H1 (cell line): ENCODE results near the gene ZBED6. TPM values are rescaled to one million over a fixed set of nuclear protein-coding genes. Genes with fewer than 3 reads are reported as not detected.

ENCODE experiments used
- HDAC2 ChIP-seq, 2 experiments: fragments of 300-600 bp in 1 of 2; sonication (generic) in 1 of 2; IDR thresholded peaks; 2 replicates each; pipeline ENCODE4 v1.6.1; 2011 to 2012; ENCODE audit warnings: low read depth in 2 of 2, low read length in 2 of 2, mild to moderate bottlenecking in 2 of 2, moderate library complexity in 2 of 2, borderline replicate concordance in 1 of 2, inconsistent platforms in 1 of 2
- NANOG ChIP-seq: IDR thresholded peaks from 2 replicates; pipeline ENCODE4 v1.6.1; 2011; ENCODE audit warnings: low read length, low read depth, mild to moderate bottlenecking, inconsistent platforms; ENCODE audit not compliant: insufficient read depth, poor library complexity, severe bottlenecking
- SIN3A ChIP-seq, 2 experiments: IDR thresholded peaks in 1 of 2; conservative IDR thresholded peaks in 1 of 2; 2 replicates each; pipeline ENCODE4 v1.6.1; 2011 to 2012; ENCODE audit warnings: low read length in 2 of 2, improper control_type of control experiment in 1 of 2, low read depth in 1 of 2, mild to moderate bottlenecking in 1 of 2
- polyA plus RNA-seq, 7 experiments: library from polyadenylated mRNA; depleted of rRNA in 3 of 7; stranded (reverse) in 5 of 7; unstranded in 2 of 7; fragments of >200 nt in 5 of 7; fragments of 200-250 nt in 2 of 7; gene quantifications; 1 replicate in 5 of 7; 2 replicates in 1 of 7; 4 replicates in 1 of 7; pipeline versions ENCODE4 v1.2.1 to v1.2.3, GENCODE V29; 2011 to 2013; ENCODE audit warnings: missing spikeins in 2 of 7, mixed read lengths in 2 of 7
- total RNA-seq: library from RNA; stranded (reverse); fragmentation: NEBNext Ultra II Directional; extraction: Animal tissue kit (Norgen Biotek cat#: 25700); gene quantifications from 2 replicates; pipeline ENCODE4 v1.2.1, GENCODE V29; 2021
- TF ChIP-seq, protein P1 (sequence below): IDR thresholded peaks from 2 replicates; pipeline ENCODE4 v1.6.1; 2012; ENCODE audit warnings: inconsistent platforms

Gene ZBED6
- total and polyA plus RNA-seq, 2 of the 8 experiments (the other 6 are each of a cell fraction or from before 2014, with no cell fraction given), result 1.4 to 25.9 TPM

DNA sequence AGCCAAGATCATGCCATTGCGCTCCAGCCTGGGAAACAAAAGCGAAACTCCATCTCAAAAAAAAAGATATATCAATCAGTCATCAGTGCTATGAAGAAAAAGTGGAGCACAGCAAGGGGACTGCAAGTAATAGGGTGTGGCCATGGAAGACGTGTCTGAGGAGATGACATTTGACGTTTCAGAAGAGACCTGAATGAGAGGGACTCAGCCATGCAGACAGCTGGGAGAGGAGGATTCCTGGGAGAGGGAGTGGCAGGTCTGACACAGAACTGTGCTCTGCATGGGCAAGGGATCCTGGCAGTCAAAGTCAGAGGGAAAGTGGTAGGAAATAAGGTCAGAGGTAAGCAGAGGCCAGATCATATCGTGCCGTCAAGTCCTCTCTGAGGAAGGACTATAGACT, 27.2 kb upstream of the ZBED6 start (continued):
- TF ChIP-seq HDAC2 (IDR thresholded peaks at IDR 0.05; ENCODE audit: borderline replicate concordance in 1 of 2, low read depth in 2 of 2, low read length in 2 of 2) (no peak), SIN3A (conservative IDR thresholded peaks at IDR 0.05 in 1 of 2, IDR thresholded peaks at IDR 0.05 in 1 of 2; ENCODE audit: low read depth in 1 of 2, low read length in 2 of 2) (no peak), NANOG (no peak)
- TF ChIP-seq, protein P1, sequence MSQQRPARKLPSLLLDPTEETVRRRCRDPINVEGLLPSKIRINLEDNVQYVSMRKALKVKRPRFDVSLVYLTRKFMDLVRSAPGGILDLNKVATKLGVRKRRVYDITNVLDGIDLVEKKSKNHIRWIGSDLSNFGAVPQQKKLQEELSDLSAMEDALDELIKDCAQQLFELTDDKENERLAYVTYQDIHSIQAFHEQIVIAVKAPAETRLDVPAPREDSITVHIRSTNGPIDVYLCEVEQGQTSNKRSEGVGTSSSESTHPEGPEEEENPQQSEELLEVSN, result no peak
